Esophagus squamous epithelium (tissue), 4 donors: ENCODE data around the gene KMT2E.

Experiments used
- CTCF ChIP-seq, 6 experiments: fragments of 450-650 bp in 4 of 6; fragments of 200-600 bp in 2 of 6; sonication (generic) in 2 of 6; IDR thresholded peaks; one replicate each; pipeline ENCODE4 v1.5.1; 2016 to 2019; ENCODE audit warnings: antibody characterized with exemption in 6 of 6, mild to moderate bottlenecking in 4 of 6, moderate library complexity in 4 of 6
- POLR2A ChIP-seq, 4 donors: fragments of 450-650 bp; IDR thresholded peaks; one replicate each; pipeline ENCODE4 v1.6.1; 2017; ENCODE audit warnings: antibody characterized with exemption in 4 of 4, mild to moderate bottlenecking in 4 of 4, moderate library complexity in 3 of 4

GRCh38 chr7:104978460-104978859 is 35.5 kb upstream of the KMT2E start:
- TF ChIP-seq CTCF (IDR thresholded peaks at IDR 0.05) (no peak), POLR2A (IDR thresholded peaks at IDR 0.05) (no peak)
